NCI-H1436 treated with DMSO at 0.1 percent for 48 hours (cell line): ENCODE results near the gene P2RX4.
"Not testable (repeated sequence)": the region's sequence is repeated elsewhere in the genome, so short reads cannot be mapped to it uniquely, and the experiment has no call there.

Experiments
- DNase-seq: peaks from one replicate; lab custom pipeline; 2025; lab: John Stamatoyannopoulos, UW

Gene P2RX4, protein sequence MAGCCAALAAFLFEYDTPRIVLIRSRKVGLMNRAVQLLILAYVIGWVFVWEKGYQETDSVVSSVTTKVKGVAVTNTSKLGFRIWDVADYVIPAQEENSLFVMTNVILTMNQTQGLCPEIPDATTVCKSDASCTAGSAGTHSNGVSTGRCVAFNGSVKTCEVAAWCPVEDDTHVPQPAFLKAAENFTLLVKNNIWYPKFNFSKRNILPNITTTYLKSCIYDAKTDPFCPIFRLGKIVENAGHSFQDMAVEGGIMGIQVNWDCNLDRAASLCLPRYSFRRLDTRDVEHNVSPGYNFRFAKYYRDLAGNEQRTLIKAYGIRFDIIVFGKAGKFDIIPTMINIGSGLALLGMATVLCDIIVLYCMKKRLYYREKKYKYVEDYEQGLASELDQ

DNA sequence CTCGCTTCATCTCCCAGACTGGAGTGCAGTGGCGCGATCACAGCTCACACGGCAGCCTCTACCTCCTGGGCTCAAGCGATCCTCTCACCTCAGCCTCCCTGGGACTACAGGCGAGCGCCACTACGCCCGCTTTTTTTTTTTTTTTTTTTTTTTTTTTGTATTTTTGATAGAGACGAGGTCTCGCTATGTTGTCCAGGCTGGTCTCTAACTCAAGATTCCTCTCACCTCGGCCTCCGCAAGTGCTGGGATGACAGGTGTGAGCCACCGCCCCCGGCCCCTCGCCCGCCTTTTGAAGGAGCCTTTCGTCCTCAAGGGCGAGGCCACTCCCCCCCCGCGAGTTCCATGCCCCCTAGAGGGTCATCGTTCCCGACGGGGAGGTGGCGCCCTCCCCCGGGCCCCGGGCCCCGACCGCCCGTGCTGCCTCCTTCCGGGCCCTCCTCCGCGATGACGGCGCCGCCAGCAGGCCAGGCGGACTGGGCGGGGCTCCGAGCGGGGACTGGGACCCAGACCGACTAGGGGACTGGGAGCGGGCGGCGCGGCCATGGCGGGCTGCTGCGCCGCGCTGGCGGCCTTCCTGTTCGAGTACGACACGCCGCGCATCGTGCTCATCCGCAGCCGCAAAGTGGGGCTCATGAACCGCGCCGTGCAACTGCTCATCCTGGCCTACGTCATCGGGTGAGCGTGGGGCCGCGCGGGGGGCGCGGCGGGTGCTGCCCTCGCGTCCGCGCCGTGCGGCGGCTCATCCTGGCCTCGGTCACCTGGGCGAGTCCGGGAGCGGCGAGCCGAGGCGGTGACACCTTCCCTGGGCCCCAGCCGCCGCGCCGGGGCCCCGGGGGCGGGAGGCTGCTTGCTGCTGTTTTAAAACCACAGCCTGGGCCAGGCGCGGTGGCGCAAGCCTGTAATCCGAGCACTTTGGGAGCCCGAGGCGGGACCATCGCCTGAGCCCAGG is at the start of gene P2RX4:
TSS of gene P2RX4 (plus strand) at position 506 of the 949 bp plus-strand sequence. CDS start at position 542, 36 bp downstream.
- DNase-seq: peak; percentile 50

DNA sequence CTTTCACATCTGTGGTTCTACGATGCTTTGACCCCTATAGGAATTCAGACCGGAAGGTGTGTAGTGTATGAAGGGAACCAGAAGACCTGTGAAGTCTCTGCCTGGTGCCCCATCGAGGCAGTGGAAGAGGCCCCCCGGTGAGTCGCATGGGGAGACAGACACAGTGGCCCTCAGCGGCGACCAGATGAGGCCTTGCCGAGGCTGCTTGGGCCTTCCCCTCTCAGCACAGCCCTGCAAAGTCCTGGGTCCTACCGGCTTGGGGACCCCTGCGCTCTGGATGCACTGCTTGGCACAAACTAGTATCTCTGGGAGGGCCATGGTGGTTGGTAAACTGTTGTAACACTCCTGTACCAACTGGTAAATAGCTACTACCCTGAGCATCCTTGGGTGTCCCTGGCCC is 47.5 kb upstream of the P2RX4 start:
- no peak for DNase-seq

DNA sequence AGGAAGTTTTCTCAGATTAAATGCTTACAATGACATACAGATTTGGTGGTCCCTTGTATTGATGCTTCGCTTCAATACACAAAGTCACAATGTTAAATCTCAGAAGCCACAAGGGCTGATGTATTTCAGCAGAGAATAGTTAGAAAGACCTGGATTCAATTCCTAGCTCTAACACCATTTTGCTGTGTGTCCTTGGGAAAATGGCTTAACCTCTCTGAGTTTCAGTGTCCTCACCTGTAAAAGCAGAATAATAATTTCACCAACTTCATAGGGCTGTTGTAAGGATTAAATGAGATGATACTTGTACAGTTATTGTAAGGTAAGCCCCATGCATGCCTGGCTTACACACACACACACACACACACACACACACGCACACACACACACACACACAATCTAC is 46.9 kb upstream of the P2RX4 start:
- no peak for DNase-seq

DNA sequence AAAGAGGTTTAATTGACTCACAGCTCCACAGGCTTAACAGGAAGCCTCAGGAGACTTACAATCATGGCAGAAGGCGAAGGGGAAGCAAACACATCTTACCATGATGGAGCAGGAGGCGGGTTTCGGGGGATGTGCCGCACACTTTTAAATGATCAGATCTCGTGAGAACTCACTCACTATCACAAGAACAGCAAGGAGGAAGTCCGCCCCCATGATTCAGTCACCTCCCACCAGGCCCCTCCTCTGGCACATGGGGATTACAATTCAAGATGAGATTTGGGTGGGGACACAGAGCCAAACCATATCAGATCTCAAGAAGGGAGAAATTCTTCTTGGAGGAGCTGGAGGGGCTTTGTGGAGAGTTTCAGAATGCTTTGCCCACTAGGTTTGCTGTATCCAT is 45.1 kb upstream of the P2RX4 start:
- not testable (repeated sequence) for DNase-seq

DNA sequence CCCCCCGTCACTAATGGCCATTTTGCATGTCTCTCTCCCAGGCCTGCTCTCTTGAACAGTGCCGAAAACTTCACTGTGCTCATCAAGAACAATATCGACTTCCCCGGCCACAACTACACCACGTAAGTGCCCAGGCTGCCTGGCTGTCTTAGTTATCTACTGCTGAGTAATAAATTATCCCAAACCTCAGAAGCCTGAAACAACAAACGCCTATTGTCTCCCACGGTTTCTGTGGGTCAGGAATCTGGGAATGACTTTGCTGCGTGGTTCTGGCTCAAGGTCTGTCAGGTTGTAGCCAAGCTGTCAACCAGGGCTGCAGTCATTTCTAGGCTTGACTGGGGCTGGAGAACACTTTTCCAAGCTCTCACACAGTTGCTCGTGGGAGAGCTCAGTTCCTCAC is 44.6 kb upstream of the P2RX4 start:
- no peak for DNase-seq

DNA sequence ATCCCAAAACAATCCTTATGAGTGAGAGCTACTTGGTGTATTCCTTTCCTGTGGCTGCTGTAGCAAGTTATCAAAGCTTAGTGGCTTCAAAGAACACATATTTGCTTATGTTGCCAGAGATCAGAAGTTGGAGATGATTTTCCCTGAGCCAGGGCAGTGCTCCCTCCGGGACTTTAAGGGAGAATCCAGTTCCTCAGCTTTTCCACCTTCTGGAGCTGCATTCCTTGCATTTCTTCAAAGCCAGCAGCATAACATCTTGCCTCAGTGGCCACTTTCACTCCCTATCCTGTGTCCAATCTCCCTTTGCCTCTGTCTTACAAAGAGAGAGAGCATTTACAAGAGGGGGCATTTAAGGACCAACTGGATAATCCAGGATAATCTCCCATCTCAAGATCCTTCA is 43.6 kb upstream of the P2RX4 start:
- no peak for DNase-seq

DNA sequence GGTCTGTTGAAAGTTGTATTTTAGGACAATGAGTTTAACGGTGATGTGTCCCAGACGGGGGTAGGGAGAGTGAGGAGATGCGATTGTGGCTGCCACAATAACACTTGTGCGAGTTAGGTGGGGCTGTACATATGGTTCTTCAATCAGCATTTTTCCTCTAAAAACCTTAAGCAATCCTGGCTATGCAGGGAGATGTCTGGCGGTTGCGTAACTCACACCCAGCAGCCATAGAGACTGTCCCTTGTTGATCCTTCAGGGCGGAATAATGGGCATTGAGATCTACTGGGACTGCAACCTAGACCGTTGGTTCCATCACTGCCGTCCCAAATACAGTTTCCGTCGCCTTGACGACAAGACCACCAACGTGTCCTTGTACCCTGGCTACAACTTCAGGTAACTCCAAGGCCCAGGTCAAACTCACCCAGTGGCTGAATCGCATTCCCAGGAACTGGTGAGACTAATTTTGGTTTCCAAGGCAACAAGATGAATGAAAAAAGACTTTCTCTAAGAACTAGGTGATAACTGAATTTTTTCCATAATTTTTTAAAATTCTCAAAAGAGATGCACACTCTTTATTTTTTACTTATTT is 42.6 kb upstream of the P2RX4 start:
- DNase-seq: no peak

DNA sequence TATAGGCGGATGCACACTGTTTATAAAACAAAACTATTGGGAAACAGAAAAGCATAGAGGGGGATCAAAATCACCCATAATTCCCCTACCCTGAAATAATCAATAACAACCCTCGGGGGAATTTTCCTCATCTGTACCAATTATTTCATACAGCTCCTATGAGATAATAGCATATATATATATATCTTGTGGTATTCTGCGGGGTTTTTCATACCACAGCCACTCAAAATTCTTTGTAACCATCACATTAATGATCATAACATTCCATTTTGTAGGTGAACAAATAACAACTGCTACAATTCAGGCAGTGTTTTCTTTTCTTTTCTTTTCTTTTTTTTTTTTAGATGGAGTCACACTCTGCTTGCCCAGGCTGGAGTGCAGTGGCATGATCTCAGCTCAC is 42.0 kb upstream of the P2RX4 start:
- no peak for DNase-seq

DNA sequence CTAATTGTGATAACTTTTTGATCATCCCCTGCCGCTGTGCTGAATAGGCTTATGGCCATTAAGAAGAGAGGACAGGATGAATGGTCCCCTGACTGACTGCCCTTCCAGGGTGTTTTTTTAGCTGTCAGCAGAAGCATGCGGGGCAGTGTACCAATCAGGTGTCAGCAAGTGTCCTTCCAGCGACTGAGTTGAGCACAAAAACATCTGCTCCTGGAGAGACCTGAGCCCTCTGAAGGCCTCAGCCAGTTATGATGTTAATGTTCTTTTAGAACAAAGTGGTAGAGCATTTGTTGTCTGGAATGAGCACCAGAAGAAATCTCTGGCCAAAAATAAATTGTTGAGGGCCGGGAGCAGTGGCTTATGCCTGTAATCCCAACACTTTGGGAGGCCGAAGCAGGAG is 39.8 kb upstream of the P2RX4 start:
- no peak for DNase-seq

DNA sequence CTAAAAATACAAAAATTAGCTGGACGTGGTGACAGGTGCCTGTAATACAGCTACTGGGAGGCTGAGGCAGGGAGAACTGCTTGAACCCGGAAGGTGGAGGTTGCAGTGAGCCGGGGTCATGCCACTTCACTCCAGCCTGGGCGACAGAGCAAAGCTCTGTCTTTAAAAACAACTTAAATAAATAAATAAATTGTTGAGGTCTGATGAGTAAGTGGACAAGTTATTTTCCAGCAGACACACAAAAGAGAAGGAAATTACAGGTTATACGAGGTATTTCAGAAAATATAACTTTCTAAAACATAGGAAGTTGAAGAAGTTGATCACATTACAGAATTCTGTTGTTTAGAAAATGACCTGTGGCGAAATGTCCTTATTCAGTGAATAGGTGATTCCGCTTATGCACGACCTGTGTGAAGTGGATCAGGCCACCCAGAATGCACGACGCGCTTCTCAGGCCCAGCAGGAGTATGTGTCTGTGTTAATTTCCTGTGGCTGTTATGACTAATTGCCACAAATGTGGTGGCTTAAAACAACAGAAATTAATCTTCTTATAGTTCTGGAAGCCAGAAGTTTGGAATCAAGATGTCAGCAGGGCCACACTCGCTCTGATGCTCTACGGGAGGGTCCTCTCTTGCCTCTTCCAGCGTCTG is 39.2 kb upstream of the P2RX4 start:
- no peak for DNase-seq

DNA sequence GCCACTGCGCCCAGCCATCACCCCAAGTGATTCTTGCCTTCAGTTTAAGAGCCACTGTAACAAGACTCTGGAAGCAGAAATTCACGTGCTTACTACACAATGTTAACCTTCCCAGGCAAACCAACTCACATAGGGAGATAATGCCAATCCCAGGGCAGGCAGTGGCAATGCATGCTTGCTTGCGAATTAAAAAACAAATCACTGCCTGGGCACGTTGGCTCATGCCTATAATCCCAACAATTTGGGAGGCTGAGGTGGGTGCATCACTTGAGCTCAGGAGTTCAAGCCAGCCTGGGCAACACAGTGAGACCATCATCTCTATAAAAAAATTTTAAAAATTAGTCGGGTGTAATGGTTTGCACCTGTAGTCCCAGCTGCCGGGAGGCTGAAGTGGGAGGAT is 37.8 kb upstream of the P2RX4 start:
- no peak for DNase-seq

DNA sequence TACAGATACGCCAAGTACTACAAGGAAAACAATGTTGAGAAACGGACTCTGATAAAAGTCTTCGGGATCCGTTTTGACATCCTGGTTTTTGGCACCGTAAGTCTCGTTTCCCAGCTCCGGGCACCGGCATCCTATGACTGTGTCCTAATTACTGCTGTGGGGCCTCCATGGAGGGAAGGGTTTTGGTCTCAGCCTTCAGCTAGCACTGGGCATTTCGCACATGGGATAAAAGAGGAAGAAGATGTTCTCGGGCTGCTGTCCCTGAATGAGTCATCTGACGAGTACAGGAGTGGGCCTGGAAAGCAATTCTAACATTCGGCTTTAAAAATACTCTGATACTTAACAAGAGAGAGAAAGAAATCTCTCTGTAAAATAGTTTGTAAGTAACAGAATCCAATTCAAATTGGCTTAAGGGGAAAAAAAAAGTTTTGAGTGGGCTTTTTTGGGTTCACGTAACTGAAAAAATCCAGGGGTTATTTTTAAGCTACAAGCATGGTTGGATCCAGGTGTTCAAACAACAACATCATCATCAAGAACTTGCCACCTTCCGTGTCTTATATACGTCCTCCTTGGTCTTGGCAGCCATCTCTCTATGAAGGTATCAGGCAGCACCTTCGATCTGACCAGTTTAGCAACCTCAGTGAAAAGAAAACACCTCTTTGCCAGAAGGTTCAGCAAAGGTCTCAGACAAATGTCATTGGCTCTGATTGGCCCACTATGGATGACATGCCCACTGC is 34.4 kb upstream of the P2RX4 start:
- no peak for DNase-seq

DNA sequence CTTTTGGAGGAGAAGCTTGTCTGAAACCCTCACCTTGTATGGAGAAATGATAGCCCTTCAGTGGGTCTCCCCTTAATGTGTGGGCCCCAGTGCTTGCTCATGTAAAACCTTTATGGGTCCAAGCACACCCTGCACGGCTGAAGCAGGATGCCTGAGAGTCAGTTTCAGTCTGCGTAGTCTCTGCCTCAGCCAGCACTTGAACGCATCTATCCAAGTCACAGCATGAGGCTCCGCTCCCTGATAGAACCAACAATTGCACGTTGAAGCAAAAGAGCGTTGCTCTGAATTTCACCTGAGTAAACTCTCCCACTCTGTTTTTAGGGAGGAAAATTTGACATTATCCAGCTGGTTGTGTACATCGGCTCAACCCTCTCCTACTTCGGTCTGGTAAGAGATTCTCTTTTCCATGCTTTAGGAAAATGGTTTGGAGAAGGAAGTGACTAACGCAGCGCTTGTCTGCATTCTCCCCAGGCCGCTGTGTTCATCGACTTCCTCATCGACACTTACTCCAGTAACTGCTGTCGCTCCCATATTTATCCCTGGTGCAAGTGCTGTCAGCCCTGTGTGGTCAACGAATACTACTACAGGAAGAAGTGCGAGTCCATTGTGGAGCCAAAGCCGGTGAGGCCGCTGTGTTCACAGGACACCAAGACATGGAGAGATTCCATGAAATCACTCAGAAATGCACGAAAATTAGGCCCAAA is 33.0 kb upstream of the P2RX4 start:
- DNase-seq: no peak

DNA sequence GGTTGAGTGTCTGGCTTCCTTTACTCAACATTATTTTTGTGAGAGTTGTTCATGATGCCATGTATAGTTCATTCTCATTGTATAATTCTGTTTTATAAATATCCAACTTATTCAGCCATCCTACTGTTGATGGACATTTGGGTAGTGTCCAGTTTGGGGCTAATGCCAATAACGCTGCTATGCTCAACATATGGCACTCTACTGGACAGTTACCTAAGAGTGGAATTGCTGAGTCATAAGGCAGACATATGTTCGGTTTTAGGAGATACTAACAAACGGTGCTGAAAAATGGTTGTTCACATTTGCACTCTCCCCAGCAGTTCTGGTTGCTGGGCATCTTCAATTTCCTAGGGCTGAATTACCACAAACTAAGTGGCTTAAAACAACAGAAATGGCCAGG is 28.7 kb upstream of the P2RX4 start:
- no peak for DNase-seq

DNA sequence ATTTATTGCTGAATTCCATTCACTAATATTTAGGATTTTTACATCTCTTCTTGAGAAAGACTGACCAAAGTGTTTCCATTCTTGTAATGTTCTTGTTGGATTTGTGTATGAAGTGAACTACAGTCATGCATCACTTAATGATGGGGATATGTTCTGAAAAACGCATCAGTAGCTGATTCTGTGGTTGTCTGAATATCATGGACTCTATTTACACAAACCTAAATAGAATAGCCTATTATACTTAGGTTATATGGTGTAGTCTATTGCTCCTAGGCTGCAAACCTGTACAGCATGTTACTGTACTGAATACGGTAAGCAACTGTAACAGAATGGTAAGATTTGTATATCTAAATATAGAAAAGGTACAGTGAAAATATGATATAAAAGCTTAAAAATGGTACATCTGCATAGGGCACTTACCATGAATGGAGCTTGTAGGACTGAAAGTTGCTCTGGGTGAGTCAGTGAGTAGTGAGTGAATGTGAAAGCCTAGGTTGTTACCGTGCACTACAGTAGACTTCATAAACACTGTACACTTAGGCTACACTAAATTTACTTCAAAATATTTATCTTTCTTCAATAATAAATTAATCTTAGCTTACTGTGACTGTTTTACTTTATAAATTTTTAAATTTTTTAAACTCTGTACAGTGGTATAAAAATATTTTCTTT is 27.6 kb upstream of the P2RX4 start:
- DNase-seq: no peak

DNA sequence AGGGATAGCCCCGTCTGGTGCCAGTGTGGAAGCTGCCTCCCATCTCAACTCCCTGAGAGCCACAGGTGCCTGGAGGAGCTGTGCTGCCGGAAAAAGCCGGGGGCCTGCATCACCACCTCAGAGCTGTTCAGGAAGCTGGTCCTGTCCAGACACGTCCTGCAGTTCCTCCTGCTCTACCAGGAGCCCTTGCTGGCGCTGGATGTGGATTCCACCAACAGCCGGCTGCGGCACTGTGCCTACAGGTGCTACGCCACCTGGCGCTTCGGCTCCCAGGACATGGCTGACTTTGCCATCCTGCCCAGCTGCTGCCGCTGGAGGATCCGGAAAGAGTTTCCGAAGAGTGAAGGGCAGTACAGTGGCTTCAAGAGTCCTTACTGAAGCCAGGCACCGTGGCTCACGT is 25.5 kb upstream of the P2RX4 start:
- no peak for DNase-seq

DNA sequence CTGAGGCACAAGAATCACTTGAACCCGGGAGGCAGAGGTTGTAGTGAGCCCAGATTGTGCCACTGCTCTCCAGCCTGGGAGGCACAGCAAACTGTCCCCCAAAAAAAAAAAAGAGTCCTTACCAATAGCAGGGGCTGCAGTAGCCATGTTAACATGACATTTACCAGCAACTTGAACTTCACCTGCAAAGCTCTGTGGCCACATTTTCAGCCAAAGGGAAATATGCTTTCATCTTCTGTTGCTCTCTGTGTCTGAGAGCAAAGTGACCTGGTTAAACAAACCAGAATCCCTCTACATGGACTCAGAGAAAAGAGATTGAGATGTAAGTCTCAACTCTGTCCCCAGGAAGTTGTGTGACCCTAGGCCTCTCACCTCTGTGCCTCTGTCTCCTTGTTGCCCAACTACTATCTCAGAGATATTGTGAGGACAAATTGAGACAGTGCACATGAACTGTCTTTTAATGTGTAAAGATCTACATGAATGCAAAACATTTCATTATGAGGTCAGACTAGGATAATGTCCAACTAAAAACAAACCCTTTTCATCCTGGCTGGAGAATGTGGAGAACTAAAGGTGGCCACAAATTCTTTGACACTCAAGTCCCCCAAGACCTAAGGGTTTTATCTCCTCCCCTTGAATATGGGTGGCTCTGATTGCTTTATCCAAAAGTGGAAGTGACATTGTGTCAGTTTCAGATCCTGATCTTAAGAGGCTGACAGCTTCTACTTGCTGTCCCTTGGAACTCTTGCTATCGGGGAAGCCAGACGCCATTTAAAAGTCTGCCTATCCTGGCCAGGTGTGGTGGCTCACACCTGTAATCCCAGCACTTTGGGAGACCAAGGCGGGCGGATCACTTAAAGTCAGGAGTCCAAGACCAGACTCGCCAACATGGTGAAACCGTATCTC is 24.7 kb upstream of the P2RX4 start:
- DNase-seq: no peak

DNA sequence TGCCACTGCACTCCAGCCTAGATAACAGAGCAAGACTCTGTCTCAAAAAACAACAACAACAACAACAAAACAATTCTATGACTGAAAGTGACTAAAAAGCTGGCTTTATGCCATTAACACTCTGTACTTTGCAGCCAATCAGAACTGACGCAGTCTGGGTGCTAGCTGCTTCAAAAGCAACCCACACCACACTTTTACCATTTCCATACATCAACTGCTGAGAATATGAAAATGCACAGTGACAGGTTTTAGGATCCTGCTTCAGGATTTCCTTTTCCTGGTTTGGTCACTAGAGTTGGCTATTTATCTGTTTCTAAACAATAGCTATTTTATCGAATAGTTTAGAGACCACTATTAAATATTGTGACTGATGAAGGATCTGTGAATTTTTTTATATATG is 23.1 kb upstream of the P2RX4 start:
- no peak for DNase-seq

DNA sequence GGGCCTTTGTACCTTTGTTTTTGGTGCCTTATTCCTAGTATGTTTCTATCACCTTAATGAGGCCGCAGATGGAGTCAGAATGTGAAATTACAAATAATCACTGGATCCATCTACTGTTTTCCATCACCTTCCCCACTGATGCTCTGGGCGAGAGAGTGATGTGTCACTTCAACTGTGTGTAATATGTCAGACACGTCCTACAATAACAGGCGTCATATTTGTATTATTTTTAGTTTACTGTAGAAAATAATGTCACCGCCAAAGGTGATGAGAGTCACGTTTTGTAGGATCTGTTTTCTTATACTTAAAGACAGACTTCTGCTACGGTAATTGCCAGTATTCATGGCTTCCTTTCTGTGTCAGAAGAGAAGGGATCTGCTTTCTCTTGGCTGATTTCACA is 22.4 kb upstream of the P2RX4 start:
- no peak for DNase-seq
